Suprapubic skin (tissue), 4 donors: ENCODE measurements around the gene DISC1. TPM values are rescaled to one million over a fixed set of nuclear protein-coding genes. Genes with fewer than 3 reads are reported as not detected.

Source experiments
- DNase-seq, 2 donors: peaks; one replicate each; pipeline ENCODE4 v3.0.0-alpha.2; 2019; ENCODE audit warnings: low spot score in 2 of 2
- H3K27ac ChIP-seq: fragments of 200-600 bp; sonication (generic); one replicate; pipeline ENCODE4 v1.5.1; 2019
- H3K27me3 ChIP-seq: fragments of 200-600 bp; sonication (generic); one replicate; pipeline ENCODE4 v1.5.1; 2019
- H3K36me3 ChIP-seq: fragments of 200-600 bp; sonication (generic); one replicate; pipeline ENCODE4 v1.5.1; 2019
- H3K4me1 ChIP-seq: fragments of 200-600 bp; sonication (generic); one replicate; pipeline ENCODE4 v1.5.1; 2019
- H3K4me3 ChIP-seq: fragments of 200-600 bp; sonication (generic); one replicate; pipeline ENCODE4 v1.5.1; 2019; ENCODE audit warnings: mild to moderate bottlenecking
- H3K9me3 ChIP-seq: fragments of 200-600 bp; sonication (generic); one replicate; pipeline ENCODE4 v1.5.1; 2019
- CTCF ChIP-seq, 2 donors: fragments of 200-600 bp in 1 of 2; fragments of 450-650 bp in 1 of 2; sonication (generic) in 1 of 2; IDR thresholded peaks; one replicate each; pipeline ENCODE4 v1.5.1; 2016 to 2019; ENCODE audit warnings: antibody characterized with exemption in 2 of 2, mild to moderate bottlenecking in 1 of 2, moderate library complexity in 1 of 2
- EP300 ChIP-seq: sonication (generic); formaldehyde crosslinking; IDR thresholded peaks from one replicate; pipeline ENCODE4 v1.6.1; 2017; ENCODE audit warnings: antibody characterized with exemption
- POLR2A ChIP-seq, 2 donors: fragments of 450-650 bp; IDR thresholded peaks; one replicate each; pipeline ENCODE4 v1.6.1; 2017; ENCODE audit warnings: antibody characterized with exemption in 2 of 2, mild to moderate bottlenecking in 2 of 2, moderate library complexity in 2 of 2
- POLR2AphosphoS5 ChIP-seq, 3 donors: sonication (generic); formaldehyde crosslinking; IDR thresholded peaks; one replicate each; pipeline ENCODE4 v1.6.1; 2017; ENCODE audit warnings: antibody characterized with exemption in 3 of 3
- WGBS: methylation state at CpG from one replicate; pipeline ENCODE4 v1.1.5; 2018; 5-methylcytosine and 5-hydroxymethylcytosine counted together
- total RNA-seq, 4 donors: library from RNA; depleted of rRNA; stranded (reverse); fragments of >200 nt; gene quantifications; one replicate each; pipeline ENCODE4 v1.1.0, GENCODE V29; 2016

DISC1 gene
- total RNA-seq, 4 donors from 2014 or later: 3.0 to 8.4 (median 5.2) TPM

- H3K27ac ChIP-seq: no peak overlapping the region
- no peak for TF ChIP-seq POLR2AphosphoS5 (IDR thresholded peaks at IDR 0.05)
- no peak for TF ChIP-seq POLR2A (IDR thresholded peaks at IDR 0.05)
- no peak for TF ChIP-seq CTCF (IDR thresholded peaks at IDR 0.05)
- TF ChIP-seq EP300: no peak
- H3K9me3 ChIP-seq: no peaks in the 10 kb centered on the region
- no peaks in the 10 kb centered on the region for H3K36me3 ChIP-seq
- H3K4me3 ChIP-seq: no peak overlapping the region
- 98% methylated on average over 3 of the region's 3 CpGs for WGBS
- DNase-seq: no peak
- peaks cover 21% of the 10 kb centered on the region for H3K4me1 ChIP-seq
- H3K27me3 ChIP-seq: no peaks in the 10 kb centered on the region
These were observed 299.3 kb downstream of the DISC1 start for GRCh38 chr1:231925864-231926263.

- no peak for DNase-seq
- TF ChIP-seq POLR2A (IDR thresholded peaks at IDR 0.05) (no peak), CTCF (IDR thresholded peaks at IDR 0.05) (no peak), POLR2AphosphoS5 (IDR thresholded peaks at IDR 0.05) (no peak), EP300 (no peak)
- no peak overlapping the region for H3K27ac ChIP-seq
- H3K36me3 ChIP-seq: no peaks in the 10 kb centered on the region
- 63% methylated on average over 1 of the region's 1 CpG for WGBS
- H3K27me3 ChIP-seq: no peaks in the 10 kb centered on the region
- H3K4me3 ChIP-seq: no peak overlapping the region
- peaks cover 26% of the 10 kb centered on the region for H3K4me1 ChIP-seq
- H3K9me3 ChIP-seq: no peaks in the 10 kb centered on the region
These were observed 299.8 kb downstream of the DISC1 start for GRCh38 chr1:231926340-231926739.

- no peaks in the 10 kb centered on the region for H3K27me3 ChIP-seq
- WGBS: 88% methylated on average over 2 of the region's 2 CpGs
- H3K27ac ChIP-seq: no peak overlapping the region
- TF ChIP-seq CTCF (IDR thresholded peaks at IDR 0.05): no peak
- no peak for TF ChIP-seq EP300
- no peak for TF ChIP-seq POLR2A (IDR thresholded peaks at IDR 0.05)
- TF ChIP-seq POLR2AphosphoS5 (IDR thresholded peaks at IDR 0.05): no peak
- DNase-seq: no peak
- no peaks in the 10 kb centered on the region for H3K9me3 ChIP-seq
- no peaks in the 10 kb centered on the region for H3K36me3 ChIP-seq
- peaks cover 26% of the 10 kb centered on the region for H3K4me1 ChIP-seq
- no peak overlapping the region for H3K4me3 ChIP-seq
These were observed 300.3 kb downstream of the DISC1 start for GRCh38 chr1:231926933-231927332.

- 91% methylated on average over 7 of the region's 7 CpGs for WGBS
- no peaks in the 10 kb centered on the region for H3K9me3 ChIP-seq
- no peaks in the 10 kb centered on the region for H3K27me3 ChIP-seq
- TF ChIP-seq EP300: no peak
- TF ChIP-seq CTCF (IDR thresholded peaks at IDR 0.05): no peak
- TF ChIP-seq POLR2AphosphoS5 (IDR thresholded peaks at IDR 0.05): no peak
- TF ChIP-seq POLR2A (IDR thresholded peaks at IDR 0.05): no peak
- H3K4me1 ChIP-seq: peaks cover 26% of the 10 kb centered on the region
- no peaks in the 10 kb centered on the region for H3K36me3 ChIP-seq
- H3K4me3 ChIP-seq: no peak overlapping the region
- H3K27ac ChIP-seq: no peak overlapping the region
- DNase-seq: no peak
These were observed 300.8 kb downstream of the DISC1 start for GRCh38 chr1:231927431-231927830.

GRCh38 chr1:231929311-231929710, 302.7 kb downstream of the DISC1 start:
- Histone ChIP-seq H3K4me3 (no peak overlapping the region), H3K9me3 (no peaks in the 10 kb centered on the region), H3K4me1 (peaks cover 28% of the 10 kb centered on the region), H3K27ac (peak overlapping the region; percentile 39), H3K36me3 (no peaks in the 10 kb centered on the region), H3K27me3 (no peaks in the 10 kb centered on the region)
- no peak for TF ChIP-seq CTCF (IDR thresholded peaks at IDR 0.05)
- TF ChIP-seq POLR2A (IDR thresholded peaks at IDR 0.05): no peak
- TF ChIP-seq POLR2AphosphoS5 (IDR thresholded peaks at IDR 0.05): no peak
- no peak for TF ChIP-seq EP300
- no peak for DNase-seq
- WGBS: 19% methylated on average over 8 of the region's 8 CpGs
